Fibroblast of lung (primary cell): ENCODE measurements around the gene AMHR2.

Experiments
- EZH2 ChIP-seq: IDR thresholded peaks from 2 replicates; pipeline ENCODE4 v1.5.1; 2012; ENCODE audit warnings: low read length, control low read depth, mild to moderate bottlenecking; ENCODE audit errors: missing control alignments
- TF ChIP-seq, protein P1 (sequence below), 2 donors: IDR thresholded peaks in 1 of 2; conservative IDR thresholded peaks in 1 of 2; 1 replicate in 1 of 2; 2 replicates in 1 of 2; pipeline ENCODE4 v1.5.1; 2011 to 2012; ENCODE audit warnings: low read length in 2 of 2, control low read depth in 1 of 2, inconsistent platforms in 1 of 2, low read depth in 1 of 2, mild to moderate bottlenecking in 1 of 2

DNA sequence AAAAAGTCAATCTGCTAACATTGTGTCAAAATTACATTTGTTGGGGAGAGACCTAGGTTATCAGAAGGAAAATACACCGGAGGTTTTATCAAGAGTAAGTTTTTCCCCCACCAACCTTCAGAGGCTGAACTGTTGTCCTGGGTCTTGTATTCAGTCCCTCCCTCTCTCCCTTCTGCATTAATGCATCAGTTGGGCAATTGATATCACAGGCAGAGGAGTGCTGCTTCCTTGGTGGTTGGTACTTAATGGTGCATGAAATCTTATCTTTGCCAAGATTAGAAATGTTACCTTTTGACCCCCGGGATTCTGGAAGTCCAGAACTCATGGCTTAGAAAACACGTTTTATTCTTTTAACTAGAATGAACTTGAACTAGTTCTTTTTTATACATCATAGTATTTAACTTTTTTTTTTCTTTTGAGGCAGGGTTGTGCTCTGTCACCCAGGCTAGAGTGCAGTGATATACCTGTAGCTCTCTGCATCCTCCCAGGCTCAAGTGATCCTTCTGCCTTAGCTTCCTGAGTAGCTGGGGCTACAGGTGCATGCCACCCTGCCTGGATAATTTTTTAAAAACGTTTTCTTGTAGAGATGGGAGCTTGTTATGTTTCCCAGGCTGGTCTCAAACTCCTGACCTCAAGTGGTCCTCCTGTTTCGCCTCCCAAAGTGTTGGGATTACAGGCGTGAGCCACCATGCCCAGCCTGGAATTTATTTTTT, 33.2 kb downstream of the AMHR2 start:
- TF ChIP-seq, protein P1, sequence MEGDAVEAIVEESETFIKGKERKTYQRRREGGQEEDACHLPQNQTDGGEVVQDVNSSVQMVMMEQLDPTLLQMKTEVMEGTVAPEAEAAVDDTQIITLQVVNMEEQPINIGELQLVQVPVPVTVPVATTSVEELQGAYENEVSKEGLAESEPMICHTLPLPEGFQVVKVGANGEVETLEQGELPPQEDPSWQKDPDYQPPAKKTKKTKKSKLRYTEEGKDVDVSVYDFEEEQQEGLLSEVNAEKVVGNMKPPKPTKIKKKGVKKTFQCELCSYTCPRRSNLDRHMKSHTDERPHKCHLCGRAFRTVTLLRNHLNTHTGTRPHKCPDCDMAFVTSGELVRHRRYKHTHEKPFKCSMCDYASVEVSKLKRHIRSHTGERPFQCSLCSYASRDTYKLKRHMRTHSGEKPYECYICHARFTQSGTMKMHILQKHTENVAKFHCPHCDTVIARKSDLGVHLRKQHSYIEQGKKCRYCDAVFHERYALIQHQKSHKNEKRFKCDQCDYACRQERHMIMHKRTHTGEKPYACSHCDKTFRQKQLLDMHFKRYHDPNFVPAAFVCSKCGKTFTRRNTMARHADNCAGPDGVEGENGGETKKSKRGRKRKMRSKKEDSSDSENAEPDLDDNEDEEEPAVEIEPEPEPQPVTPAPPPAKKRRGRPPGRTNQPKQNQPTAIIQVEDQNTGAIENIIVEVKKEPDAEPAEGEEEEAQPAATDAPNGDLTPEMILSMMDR (conservative IDR thresholded peaks at IDR 0.05 in 1 of 2, IDR thresholded peaks at IDR 0.05 in 1 of 2; ENCODE audit: low read depth in 1 of 2, low read length in 2 of 2), result no peak
- TF ChIP-seq EZH2, result no peak
